Duodenal mucosa (tissue), 2 donors: ENCODE measurements around the gene LRRC17.

Source experiments
- H3K27ac ChIP-seq: one replicate; pipeline ENCODE4 v1.7.0; 2013; ENCODE audit warnings: low read depth, low read length
- H3K27me3 ChIP-seq, 2 donors: one replicate each; pipeline ENCODE4 v1.7.0; 2013; ENCODE audit warnings: low read length in 2 of 2, control low read depth in 1 of 2; ENCODE audit not compliant: insufficient read depth in 2 of 2, control insufficient read depth in 1 of 2
- H3K36me3 ChIP-seq, 2 donors: one replicate each; pipeline ENCODE4 v1.7.0; 2013; ENCODE audit warnings: low read length in 2 of 2, control low read depth in 1 of 2; ENCODE audit not compliant: insufficient read depth in 2 of 2, control insufficient read depth in 1 of 2
- H3K4me1 ChIP-seq, 2 donors: one replicate each; pipeline ENCODE4 v1.7.0; 2013; ENCODE audit warnings: low read length in 2 of 2, control low read depth in 1 of 2; ENCODE audit not compliant: insufficient read depth in 2 of 2, control insufficient read depth in 1 of 2
- H3K4me3 ChIP-seq, 2 donors: one replicate each; pipeline ENCODE4 v1.7.0; 2013; ENCODE audit warnings: low read length in 2 of 2, low read depth in 1 of 2
- H3K9ac ChIP-seq, 2 donors: one replicate each; pipeline ENCODE4 v1.7.0; 2013; ENCODE audit warnings: low read length in 2 of 2, low read depth in 1 of 2
- H3K9me3 ChIP-seq, 2 donors: one replicate each; pipeline ENCODE4 v1.7.0; 2013; ENCODE audit warnings: low read length in 2 of 2, control low read depth in 1 of 2; ENCODE audit not compliant: control insufficient read depth in 1 of 2

LRRC17 gene

DNA sequence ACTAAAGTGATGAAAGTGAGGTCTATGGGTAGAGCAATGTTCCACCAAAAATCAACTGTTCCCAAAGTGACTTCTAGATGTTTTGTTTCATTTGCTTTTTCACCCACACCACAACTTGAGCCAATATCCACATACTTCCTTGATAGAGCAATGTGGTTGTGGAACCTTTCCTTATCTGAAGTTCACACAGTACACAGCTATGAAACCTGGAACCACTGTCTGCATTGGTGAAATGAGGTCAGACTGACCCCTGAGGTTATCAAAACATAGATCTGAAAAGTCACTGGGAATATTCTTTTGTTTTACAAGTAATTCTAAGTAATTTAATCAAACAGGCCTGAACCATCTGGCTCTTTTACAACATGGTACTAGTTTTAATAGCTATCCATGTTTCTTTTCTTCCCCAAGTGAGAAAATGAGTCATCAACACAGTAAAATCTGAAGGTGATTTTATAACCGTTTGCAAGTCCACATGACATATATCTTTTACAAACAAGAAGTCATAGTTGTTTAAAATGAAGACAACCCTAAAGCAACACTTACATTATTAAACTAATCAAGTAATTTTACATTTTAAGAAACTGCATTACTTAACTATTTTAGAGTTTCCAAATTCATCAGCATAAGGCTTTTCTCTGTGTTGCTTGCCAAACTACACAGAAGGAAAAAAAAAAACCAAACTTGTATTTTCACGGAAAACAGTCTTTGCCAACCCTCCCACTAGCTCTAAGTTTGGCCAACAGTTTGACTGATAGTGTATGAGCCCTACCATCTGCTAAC lies 80.3 kb downstream of the LRRC17 start:
- no peak overlapping the region for H3K4me3 ChIP-seq
- no peaks in the 10 kb centered on the region for H3K9me3 ChIP-seq
- no peak overlapping the region for H3K9ac ChIP-seq
- H3K27me3 ChIP-seq = no peaks in the 10 kb centered on the region
- peaks cover 13 to 31% of the 10 kb centered on the region in 2 donors for H3K4me1 ChIP-seq
- H3K27ac ChIP-seq = no peak overlapping the region
- no peaks in the 10 kb centered on the region for H3K36me3 ChIP-seq

DNA sequence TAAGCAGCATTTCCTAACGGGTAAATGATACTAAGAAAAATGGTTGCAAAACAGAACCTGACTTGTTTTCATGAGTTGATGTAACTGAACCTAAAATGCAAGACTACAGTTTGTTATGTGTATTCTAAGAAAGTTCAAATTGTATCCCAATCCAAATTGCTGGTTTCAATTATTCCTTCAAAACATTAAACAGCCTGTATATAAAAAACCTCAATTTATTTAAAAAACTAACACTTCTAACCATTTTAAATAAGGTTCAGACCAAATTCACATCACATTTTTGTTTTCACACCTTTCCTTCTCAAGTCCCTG lies 80.9 kb downstream of the LRRC17 start:
- H3K4me3 ChIP-seq = no peak overlapping the region
- no peak overlapping the region for H3K27ac ChIP-seq
- peaks cover 13 to 31% of the 10 kb centered on the region in 2 donors for H3K4me1 ChIP-seq
- no peak overlapping the region for H3K9ac ChIP-seq
- H3K27me3 ChIP-seq = no peaks in the 10 kb centered on the region
- no peaks in the 10 kb centered on the region for H3K36me3 ChIP-seq
- H3K9me3 ChIP-seq = no peaks in the 10 kb centered on the region

GRCh38 chr7:102994567-102994966 lies 81.8 kb downstream of the LRRC17 start:
- H3K36me3 ChIP-seq = no peaks in the 10 kb centered on the region
- H3K4me1 ChIP-seq = peaks cover 13 to 31% of the 10 kb centered on the region in 2 donors
- H3K27me3 ChIP-seq = no peaks in the 10 kb centered on the region
- no peak overlapping the region for H3K4me3 ChIP-seq
- no peaks in the 10 kb centered on the region for H3K9me3 ChIP-seq
- H3K9ac ChIP-seq = no peak overlapping the region
- no peak overlapping the region for H3K27ac ChIP-seq
